ENCODE results near the gene COASY.

The COASY gene

DNA sequence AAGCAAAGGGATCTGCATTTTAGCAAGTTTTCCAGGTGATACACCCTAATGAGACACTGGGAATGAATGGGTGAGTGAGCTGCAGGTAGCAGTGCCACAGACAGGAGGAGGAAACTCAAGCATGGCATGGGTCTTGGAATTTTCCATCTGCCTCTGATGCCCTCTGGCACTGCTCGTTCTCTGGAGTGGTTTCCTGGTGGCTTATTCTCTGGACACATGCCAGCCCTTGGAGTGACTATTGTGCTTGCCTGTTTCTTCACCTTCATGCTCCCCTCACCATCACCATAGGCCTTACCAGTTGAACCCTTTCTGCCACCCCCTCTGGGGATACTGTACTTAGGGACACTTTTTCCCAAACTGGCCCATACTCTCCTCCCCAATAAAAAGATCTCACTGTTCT lies 1.6 kb downstream of the COASY start:
- Histone ChIP-seq H3K4me3 (ENCODE audit: low read depth in 1 of 2, low read length in 2 of 2) (peak overlapping the region; percentile 65 to 75; a peak in 3 of 4 replicates), H3K9me3 (ENCODE audit: insufficient read depth, low read length, severe bottlenecking) (no peaks in the 10 kb centered on the region), H3K27ac (ENCODE audit: low read length) (peak overlapping the region; percentile 90), H2AFZ (ENCODE audit: low read depth, low read length) (no peak overlapping the region), H3K36me3 (ENCODE audit: insufficient read depth, low read length) (peaks cover 54% of the 10 kb centered on the region), H3K4me1 (ENCODE audit: insufficient read depth, low read length) (peaks cover 63% of the 10 kb centered on the region), H3K79me2 (ENCODE audit: insufficient read depth, low read length) (peaks cover 55% of the 10 kb centered on the region), H3K27me3 (ENCODE audit: insufficient read depth, low read length, poor library complexity) (no peaks in the 10 kb centered on the region), H3K9ac (ENCODE audit: low read depth, low read length) (peak overlapping the region; percentile 82), H3K4me2 (ENCODE audit: insufficient read depth, low read length) (peak overlapping the region; percentile 100), H4K20me1 (ENCODE audit: insufficient read depth, low read length) (peaks cover 12% of the 10 kb centered on the region; the same call in 1 of the 2 replicates)
- ATAC-seq (ENCODE audit: insufficient read depth, low read depth) (no peak), DNase-seq (no peak)
- TF ChIP-seq, protein P1, sequence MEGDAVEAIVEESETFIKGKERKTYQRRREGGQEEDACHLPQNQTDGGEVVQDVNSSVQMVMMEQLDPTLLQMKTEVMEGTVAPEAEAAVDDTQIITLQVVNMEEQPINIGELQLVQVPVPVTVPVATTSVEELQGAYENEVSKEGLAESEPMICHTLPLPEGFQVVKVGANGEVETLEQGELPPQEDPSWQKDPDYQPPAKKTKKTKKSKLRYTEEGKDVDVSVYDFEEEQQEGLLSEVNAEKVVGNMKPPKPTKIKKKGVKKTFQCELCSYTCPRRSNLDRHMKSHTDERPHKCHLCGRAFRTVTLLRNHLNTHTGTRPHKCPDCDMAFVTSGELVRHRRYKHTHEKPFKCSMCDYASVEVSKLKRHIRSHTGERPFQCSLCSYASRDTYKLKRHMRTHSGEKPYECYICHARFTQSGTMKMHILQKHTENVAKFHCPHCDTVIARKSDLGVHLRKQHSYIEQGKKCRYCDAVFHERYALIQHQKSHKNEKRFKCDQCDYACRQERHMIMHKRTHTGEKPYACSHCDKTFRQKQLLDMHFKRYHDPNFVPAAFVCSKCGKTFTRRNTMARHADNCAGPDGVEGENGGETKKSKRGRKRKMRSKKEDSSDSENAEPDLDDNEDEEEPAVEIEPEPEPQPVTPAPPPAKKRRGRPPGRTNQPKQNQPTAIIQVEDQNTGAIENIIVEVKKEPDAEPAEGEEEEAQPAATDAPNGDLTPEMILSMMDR (IDR thresholded peaks at IDR 0.05; ENCODE audit: borderline replicate concordance, extremely low read depth, low read length, poor library complexity, severe bottlenecking): no peak
- TF ChIP-seq EZH2 (IDR thresholded peaks at IDR 0.05; ENCODE audit: borderline replicate concordance, low read depth, low read length, severe bottlenecking): no peak

DNA sequence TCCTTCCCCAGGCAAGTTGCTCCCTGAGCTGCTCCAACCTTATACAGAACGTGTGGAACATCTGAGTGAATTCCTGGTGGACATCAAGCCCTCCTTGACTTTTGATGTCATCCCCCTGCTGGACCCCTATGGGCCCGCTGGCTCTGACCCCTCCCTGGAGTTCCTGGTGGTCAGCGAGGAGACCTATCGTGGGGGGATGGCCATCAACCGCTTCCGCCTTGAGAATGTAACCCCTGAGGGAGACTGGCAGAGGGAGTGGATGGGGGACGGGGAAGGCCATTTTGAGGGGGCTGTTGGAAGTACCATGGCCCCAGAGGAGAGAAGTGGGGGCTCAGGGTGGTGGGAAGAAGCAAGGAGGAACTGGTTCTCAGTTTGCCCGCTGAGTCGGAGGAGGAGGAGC lies 2.0 kb downstream of the COASY start:
- TF ChIP-seq, protein P1 (IDR thresholded peaks at IDR 0.05; ENCODE audit: borderline replicate concordance, extremely low read depth, low read length, poor library complexity, severe bottlenecking): no peak
- no peak for TF ChIP-seq EZH2 (IDR thresholded peaks at IDR 0.05; ENCODE audit: borderline replicate concordance, low read depth, low read length, severe bottlenecking)
- ATAC-seq (ENCODE audit: insufficient read depth, low read depth) (no peak), DNase-seq (no peak)
- Histone ChIP-seq H3K4me1 (ENCODE audit: insufficient read depth, low read length) (peaks cover 67% of the 10 kb centered on the region), H3K27ac (ENCODE audit: low read length) (no peak overlapping the region), H3K9me3 (ENCODE audit: insufficient read depth, low read length, severe bottlenecking) (no peaks in the 10 kb centered on the region), H2AFZ (ENCODE audit: low read depth, low read length) (no peak overlapping the region), H3K27me3 (ENCODE audit: insufficient read depth, low read length, poor library complexity) (no peaks in the 10 kb centered on the region), H3K4me3 (ENCODE audit: low read depth in 1 of 2, low read length in 2 of 2) (peak overlapping the region in 1 of 2 experiments; percentile 75; a peak in 2 of 4 replicates), H3K9ac (ENCODE audit: low read depth, low read length) (peak overlapping the region; percentile 82), H3K79me2 (ENCODE audit: insufficient read depth, low read length) (peaks cover 59% of the 10 kb centered on the region), H3K36me3 (ENCODE audit: insufficient read depth, low read length) (peaks cover 58% of the 10 kb centered on the region), H3K4me2 (ENCODE audit: insufficient read depth, low read length) (peak overlapping the region; percentile 100), H4K20me1 (ENCODE audit: insufficient read depth, low read length) (peaks cover 14% of the 10 kb centered on the region; the same call in 1 of the 2 replicates)

DNA sequence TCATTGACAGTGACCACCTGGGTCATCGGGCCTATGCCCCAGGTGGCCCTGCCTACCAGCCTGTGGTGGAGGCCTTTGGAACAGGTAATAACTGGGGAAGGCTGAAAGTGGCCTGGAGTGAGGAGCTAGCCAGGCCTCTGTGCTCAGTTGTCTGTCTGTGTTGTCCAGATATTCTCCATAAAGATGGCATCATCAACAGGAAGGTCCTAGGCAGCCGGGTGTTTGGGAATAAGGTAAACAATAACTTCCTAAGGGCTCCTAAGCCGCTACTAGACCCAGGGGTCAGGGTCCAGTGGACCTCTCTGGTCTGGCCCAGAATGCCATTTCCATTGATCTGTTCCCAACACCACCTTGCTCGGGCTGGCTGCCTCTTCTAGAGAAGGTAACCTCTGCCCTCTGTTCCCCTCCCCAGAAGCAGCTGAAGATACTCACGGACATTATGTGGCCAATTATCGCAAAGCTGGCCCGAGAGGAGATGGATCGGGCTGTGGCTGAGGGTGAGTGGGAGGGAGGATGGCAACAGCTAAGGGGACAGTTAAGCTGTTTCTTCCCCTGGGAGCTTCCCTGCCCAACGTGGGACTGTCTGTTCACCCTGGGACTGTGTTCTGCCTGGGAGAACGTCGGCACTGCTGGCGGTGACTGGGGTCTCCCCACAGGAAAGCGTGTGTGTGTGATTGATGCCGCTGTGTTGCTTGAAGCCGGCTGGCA lies 3.0 kb downstream of the COASY start:
- TF ChIP-seq EZH2 (IDR thresholded peaks at IDR 0.05; ENCODE audit: borderline replicate concordance, low read depth, low read length, severe bottlenecking): no peak
- TF ChIP-seq, protein P1 (IDR thresholded peaks at IDR 0.05; ENCODE audit: borderline replicate concordance, extremely low read depth, low read length, poor library complexity, severe bottlenecking): no peak
- no peaks in the 10 kb centered on the region for H3K27me3 ChIP-seq (ENCODE audit: insufficient read depth, low read length, poor library complexity)
- no peak overlapping the region for H3K27ac ChIP-seq (ENCODE audit: low read length)
- no peaks in the 10 kb centered on the region for H3K9me3 ChIP-seq (ENCODE audit: insufficient read depth, low read length, severe bottlenecking)
- no peak overlapping the region for H3K9ac ChIP-seq (ENCODE audit: low read depth, low read length)
- H3K36me3 ChIP-seq (ENCODE audit: insufficient read depth, low read length): peaks cover 69% of the 10 kb centered on the region
- no peak for DNase-seq
- H3K4me1 ChIP-seq (ENCODE audit: insufficient read depth, low read length): peaks cover 76% of the 10 kb centered on the region
- no peak overlapping the region for H3K4me3 ChIP-seq (ENCODE audit: low read depth in 1 of 2, low read length in 2 of 2)
- ATAC-seq (ENCODE audit: insufficient read depth, low read depth): no peak
- peaks cover 18% of the 10 kb centered on the region; the same call in 1 of the 2 replicates for H4K20me1 ChIP-seq (ENCODE audit: insufficient read depth, low read length)
- no peak overlapping the region for H2AFZ ChIP-seq (ENCODE audit: low read depth, low read length)
- H3K79me2 ChIP-seq (ENCODE audit: insufficient read depth, low read length): peaks cover 68% of the 10 kb centered on the region
- H3K4me2 ChIP-seq (ENCODE audit: insufficient read depth, low read length): peak overlapping the region; percentile 100; the same call in 1 of the 2 replicates

Measured in DND-41 (cell line).